ENCODE results near the gene CKS2. TPM values are rescaled to one million over a fixed set of nuclear protein-coding genes. Genes with fewer than 3 reads are reported as not detected.

The CKS2 gene
- polyA plus RNA-seq, 1 donor (not counting 4 experiments of a cell fraction or from before 2014, with no cell fraction given), result 291 TPM

- Histone ChIP-seq H2AFZ (ENCODE audit: control insufficient read depth, low read length) (no peak overlapping the region), H3K9me3 (ENCODE audit: control insufficient read depth, low read depth, low read length) (no peaks in the 10 kb centered on the region), H3K36me3 (ENCODE audit: control insufficient read depth in 2 of 2, extremely low read depth in 1 of 2, insufficient read depth in 2 of 2, low read length in 2 of 2) (peaks cover 28 to 40% of the 10 kb centered on the region in 2 experiments), H3K9ac (ENCODE audit: control insufficient read depth, extremely low read depth, insufficient read depth, low read length) (no peak overlapping the region), H3K27ac (ENCODE audit: control insufficient read depth, insufficient read depth, low read length) (no peak overlapping the region), H3K4me2 (ENCODE audit: control insufficient read depth, extremely low read depth, insufficient read depth, low read depth, low read length) (no peak overlapping the region), H3K79me2 (ENCODE audit: control insufficient read depth, insufficient read depth, low read length) (no peaks in the 10 kb centered on the region), H3K27me3 (ENCODE audit: control insufficient read depth, extremely low read depth, insufficient read depth, low read length) (no peaks in the 10 kb centered on the region), H3K4me1 (ENCODE audit: control insufficient read depth, extremely low read depth, insufficient read depth, low read length) (no peaks in the 10 kb centered on the region), H4K20me1 (ENCODE audit: control insufficient read depth, extremely low read depth, insufficient read depth, low read length) (no peaks in the 10 kb centered on the region), H3K4me3 (ENCODE audit: control insufficient read depth in 2 of 3, extremely low read depth in 1 of 3, insufficient read depth in 2 of 3, low read depth in 1 of 3, low read length in 3 of 3) (no peak overlapping the region), H3K9me1 (ENCODE audit: control insufficient read depth, extremely low read depth, insufficient read depth, low read length) (no peaks in the 10 kb centered on the region)
- dilution Hi-C loops (cut with MboI; ENCODE audit: extremely low pct_ligation_motif_present, low sequenced_read_pairs), result no loop called here
- no peak for DNase-seq (ENCODE audit: low read depth, low spot score)
- FAIRE-seq, result no peak
- TF ChIP-seq EZH2 (IDR thresholded peaks at IDR 0.05; ENCODE audit: low read length), result no peak
- TF ChIP-seq, protein P1, sequence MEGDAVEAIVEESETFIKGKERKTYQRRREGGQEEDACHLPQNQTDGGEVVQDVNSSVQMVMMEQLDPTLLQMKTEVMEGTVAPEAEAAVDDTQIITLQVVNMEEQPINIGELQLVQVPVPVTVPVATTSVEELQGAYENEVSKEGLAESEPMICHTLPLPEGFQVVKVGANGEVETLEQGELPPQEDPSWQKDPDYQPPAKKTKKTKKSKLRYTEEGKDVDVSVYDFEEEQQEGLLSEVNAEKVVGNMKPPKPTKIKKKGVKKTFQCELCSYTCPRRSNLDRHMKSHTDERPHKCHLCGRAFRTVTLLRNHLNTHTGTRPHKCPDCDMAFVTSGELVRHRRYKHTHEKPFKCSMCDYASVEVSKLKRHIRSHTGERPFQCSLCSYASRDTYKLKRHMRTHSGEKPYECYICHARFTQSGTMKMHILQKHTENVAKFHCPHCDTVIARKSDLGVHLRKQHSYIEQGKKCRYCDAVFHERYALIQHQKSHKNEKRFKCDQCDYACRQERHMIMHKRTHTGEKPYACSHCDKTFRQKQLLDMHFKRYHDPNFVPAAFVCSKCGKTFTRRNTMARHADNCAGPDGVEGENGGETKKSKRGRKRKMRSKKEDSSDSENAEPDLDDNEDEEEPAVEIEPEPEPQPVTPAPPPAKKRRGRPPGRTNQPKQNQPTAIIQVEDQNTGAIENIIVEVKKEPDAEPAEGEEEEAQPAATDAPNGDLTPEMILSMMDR (optimal IDR thresholded peaks at IDR 0.05 in 1 of 3, IDR thresholded peaks at IDR 0.05 in 1 of 3, conservative IDR thresholded peaks at IDR 0.05 in 1 of 3; ENCODE audit: extremely low read depth in 1 of 3, insufficient read depth in 2 of 3, low read length in 3 of 3), result no peak
These were observed 40.1 kb downstream of the CKS2 start for GRCh38 chr9:89350988-89351557.

DNA sequence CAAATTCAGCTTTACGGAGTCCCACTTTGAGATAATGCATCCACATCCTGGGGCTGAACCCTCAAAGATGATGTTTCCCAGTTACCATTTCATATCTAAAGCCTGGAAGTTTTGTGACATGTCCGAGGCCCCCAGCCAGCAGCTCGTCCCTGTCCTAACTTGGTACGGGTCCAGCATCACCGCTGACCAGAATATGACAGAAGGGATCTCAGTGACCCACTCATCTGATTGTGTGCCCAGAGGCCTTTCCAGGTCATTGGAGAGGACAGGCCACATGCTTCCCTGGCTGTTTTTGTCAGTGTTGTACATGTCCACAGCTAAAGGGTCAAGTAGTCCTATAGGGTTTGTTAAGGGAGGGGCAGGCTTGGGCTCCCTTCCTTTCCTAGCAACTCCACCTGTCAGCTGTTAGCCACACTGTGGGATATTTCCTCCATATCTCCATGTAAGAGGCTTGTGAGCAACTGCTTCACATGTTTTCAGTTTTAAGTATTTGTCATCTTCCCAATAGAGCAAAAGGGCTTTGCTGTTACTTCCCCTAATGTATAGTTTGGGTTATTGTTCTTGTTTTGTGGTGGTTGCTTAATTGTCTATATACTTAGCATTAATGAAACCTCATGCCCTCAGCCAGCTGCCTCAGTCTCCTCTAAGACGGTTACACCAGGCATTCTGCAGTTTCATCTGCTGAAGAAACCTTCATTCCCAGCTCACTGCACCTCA lies 40.7 kb downstream of the CKS2 start:
- Histone ChIP-seq H3K9me3 (ENCODE audit: control insufficient read depth, low read depth, low read length) (no peaks in the 10 kb centered on the region), H3K4me1 (ENCODE audit: control insufficient read depth, extremely low read depth, insufficient read depth, low read length) (no peaks in the 10 kb centered on the region), H3K4me3 (ENCODE audit: control insufficient read depth in 2 of 3, extremely low read depth in 1 of 3, insufficient read depth in 2 of 3, low read depth in 1 of 3, low read length in 3 of 3) (no peak overlapping the region), H3K36me3 (ENCODE audit: control insufficient read depth in 2 of 2, extremely low read depth in 1 of 2, insufficient read depth in 2 of 2, low read length in 2 of 2) (peaks cover 26 to 43% of the 10 kb centered on the region in 2 experiments), H3K9ac (ENCODE audit: control insufficient read depth, extremely low read depth, insufficient read depth, low read length) (no peak overlapping the region), H3K9me1 (ENCODE audit: control insufficient read depth, extremely low read depth, insufficient read depth, low read length) (no peaks in the 10 kb centered on the region), H3K27ac (ENCODE audit: control insufficient read depth, insufficient read depth, low read length) (no peak overlapping the region), H3K4me2 (ENCODE audit: control insufficient read depth, extremely low read depth, insufficient read depth, low read depth, low read length) (no peak overlapping the region), H4K20me1 (ENCODE audit: control insufficient read depth, extremely low read depth, insufficient read depth, low read length) (no peaks in the 10 kb centered on the region), H3K27me3 (ENCODE audit: control insufficient read depth, extremely low read depth, insufficient read depth, low read length) (no peaks in the 10 kb centered on the region), H3K79me2 (ENCODE audit: control insufficient read depth, insufficient read depth, low read length) (no peaks in the 10 kb centered on the region), H2AFZ (ENCODE audit: control insufficient read depth, low read length) (no peak overlapping the region)
- dilution Hi-C loops (cut with MboI; ENCODE audit: extremely low pct_ligation_motif_present, low sequenced_read_pairs), result no loop called here
- no peak for FAIRE-seq
- DNase-seq (ENCODE audit: low read depth, low spot score), result no peak
- no peak for TF ChIP-seq EZH2 (IDR thresholded peaks at IDR 0.05; ENCODE audit: low read length)
- TF ChIP-seq, protein P1 (optimal IDR thresholded peaks at IDR 0.05 in 1 of 3, IDR thresholded peaks at IDR 0.05 in 1 of 3, conservative IDR thresholded peaks at IDR 0.05 in 1 of 3; ENCODE audit: extremely low read depth in 1 of 3, insufficient read depth in 2 of 3, low read length in 3 of 3), result no peak
